ENCODE measurements around the gene STS. TPM values are rescaled to one million over a fixed set of nuclear protein-coding genes. Genes with fewer than 3 reads are reported as not detected.
A peak's percentile ranks its signal among the peaks of the same experiment; 100 is the strongest.

Gene STS
- polyA plus RNA-seq, 2 donors, result 0.94 to 1.4 TPM

DNA sequence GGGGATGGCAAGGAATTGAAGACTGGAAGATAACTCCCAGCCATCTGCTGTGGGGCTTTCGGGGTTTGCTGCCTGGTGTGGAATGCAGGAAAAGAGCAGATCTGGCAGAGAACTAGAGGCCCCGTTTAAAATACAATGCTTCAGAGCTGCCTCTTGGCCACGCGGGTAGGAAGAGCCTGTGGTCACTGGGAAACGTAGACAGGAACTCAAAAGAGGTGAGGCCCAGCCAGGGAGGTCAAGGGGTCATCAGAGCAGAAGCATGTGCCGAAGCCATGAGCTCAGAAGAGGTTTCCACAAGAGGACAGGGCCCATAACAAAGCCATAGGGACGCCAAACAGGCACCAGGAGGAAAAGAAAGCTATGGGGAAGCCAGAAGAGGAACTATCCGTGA is 14.5 kb upstream of the STS start:
- 40 to 56% methylated on average over 8 of the region's 8 CpGs for WGBS, 2 donors
- Histone ChIP-seq H3K9me3 (ENCODE audit: control insufficient read depth in 2 of 2, insufficient read depth in 1 of 2, low read depth in 1 of 2, low read length in 1 of 2) (no peaks in the 10 kb centered on the region), H3K27ac (ENCODE audit: low read depth in 2 of 2, low read length in 1 of 2) (peak overlapping the region; percentile 70 to 81), H3K27me3 (ENCODE audit: control insufficient read depth in 1 of 2, insufficient read depth in 2 of 2, low read length in 2 of 2) (no peaks in the 10 kb centered on the region), H3K4me1 (ENCODE audit: control insufficient read depth in 2 of 2, insufficient read depth in 2 of 2, low read length in 1 of 2) (peaks cover 2 to 5% of the 10 kb centered on the region in 2 donors), H3K36me3 (ENCODE audit: control insufficient read depth in 2 of 2, insufficient read depth in 2 of 2, low read length in 1 of 2) (no peaks in the 10 kb centered on the region), H3K4me3 (ENCODE audit: low read depth in 1 of 2, low read length in 2 of 2) (no peak overlapping the region)

GRCh38 chrX:7134981-7135380 is 12.5 kb upstream of the STS start:
- Histone ChIP-seq H3K27ac (ENCODE audit: low read depth in 2 of 2, low read length in 1 of 2) (no peak overlapping the region), H3K4me3 (ENCODE audit: low read depth in 1 of 2, low read length in 2 of 2) (no peak overlapping the region), H3K27me3 (ENCODE audit: control insufficient read depth in 1 of 2, insufficient read depth in 2 of 2, low read length in 2 of 2) (no peaks in the 10 kb centered on the region), H3K9me3 (ENCODE audit: control insufficient read depth in 2 of 2, insufficient read depth in 1 of 2, low read depth in 1 of 2, low read length in 1 of 2) (no peaks in the 10 kb centered on the region), H3K4me1 (ENCODE audit: control insufficient read depth in 2 of 2, insufficient read depth in 2 of 2, low read length in 1 of 2) (peaks cover 2 to 5% of the 10 kb centered on the region in 2 donors), H3K36me3 (ENCODE audit: control insufficient read depth in 2 of 2, insufficient read depth in 2 of 2, low read length in 1 of 2) (no peaks in the 10 kb centered on the region)
- WGBS, 2 donors, result 90 to 94% methylated on average over 2 of the region's 2 CpGs

DNA sequence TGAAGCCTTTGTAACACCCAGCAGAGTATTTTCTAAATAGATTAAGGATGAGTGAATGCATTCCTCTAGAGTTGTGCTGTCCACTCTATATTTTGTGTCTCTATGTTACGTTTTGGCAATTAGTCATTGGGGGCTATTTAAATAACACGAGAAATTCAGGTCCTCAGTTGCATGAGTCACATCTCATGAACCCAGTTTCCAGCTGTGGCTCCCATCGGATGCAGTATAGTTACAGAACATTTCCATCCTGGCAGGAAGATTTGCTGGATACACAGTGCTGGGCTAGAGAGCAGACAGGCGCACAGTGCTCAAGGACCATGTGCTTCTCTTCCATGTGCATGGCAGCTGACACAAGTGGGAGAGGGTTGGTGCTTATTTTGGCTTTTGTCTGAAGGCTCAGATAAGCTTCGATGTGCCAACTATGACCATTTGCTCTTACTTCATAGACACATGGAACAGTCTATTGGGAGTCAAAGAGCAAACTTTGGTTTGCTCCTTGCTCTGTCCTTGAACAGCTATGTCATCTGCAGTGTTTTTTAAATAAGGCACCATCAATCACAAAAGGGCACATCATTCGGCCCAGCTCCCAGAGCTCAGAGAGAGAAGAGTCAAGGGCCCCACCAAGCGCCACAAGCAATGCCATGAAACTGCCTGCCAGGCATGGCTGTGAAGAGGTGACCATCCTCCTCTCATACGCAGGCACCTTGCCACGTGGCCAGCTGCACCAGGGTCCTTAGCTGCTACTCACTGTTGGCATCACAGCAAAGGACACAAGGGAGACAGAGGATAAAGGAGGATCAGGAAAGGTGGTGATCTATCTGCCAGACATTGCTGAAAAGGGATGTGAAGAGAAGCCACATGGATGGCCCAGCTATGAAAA is 8.1 kb upstream of the STS start:
- H3K27me3 ChIP-seq (ENCODE audit: control insufficient read depth in 1 of 2, insufficient read depth in 2 of 2, low read length in 2 of 2), result no peaks in the 10 kb centered on the region
- no peak overlapping the region for H3K4me3 ChIP-seq (ENCODE audit: low read depth in 1 of 2, low read length in 2 of 2)
- 83 to 89% methylated on average over 9 of the region's 9 CpGs for WGBS, 2 donors
- no peaks in the 10 kb centered on the region for H3K9me3 ChIP-seq (ENCODE audit: control insufficient read depth in 2 of 2, insufficient read depth in 1 of 2, low read depth in 1 of 2, low read length in 1 of 2)
- H3K36me3 ChIP-seq (ENCODE audit: control insufficient read depth in 2 of 2, insufficient read depth in 2 of 2, low read length in 1 of 2), result no peaks in the 10 kb centered on the region
- no peak overlapping the region for H3K27ac ChIP-seq (ENCODE audit: low read depth in 2 of 2, low read length in 1 of 2)
- no peaks in the 10 kb centered on the region for H3K4me1 ChIP-seq (ENCODE audit: control insufficient read depth in 2 of 2, insufficient read depth in 2 of 2, low read length in 1 of 2)

DNA sequence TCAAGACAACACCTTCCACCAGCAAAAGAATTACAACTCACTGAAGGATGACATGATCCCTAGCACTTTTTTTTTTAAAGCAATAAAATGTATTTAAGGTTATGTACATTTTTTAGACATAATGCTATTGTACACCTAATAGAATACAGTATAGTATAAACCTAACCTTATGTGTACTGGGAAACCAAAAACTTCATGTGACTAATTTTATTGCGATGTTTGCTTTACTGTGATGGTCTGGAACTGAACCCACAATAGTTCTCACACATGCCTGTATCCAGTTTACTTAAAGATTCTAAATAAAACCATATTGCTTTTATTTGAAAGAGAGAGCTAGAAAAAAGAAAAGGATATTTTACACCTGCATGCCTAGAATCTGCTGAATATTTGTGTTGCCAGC is 4.4 kb upstream of the STS start:
- Histone ChIP-seq H3K36me3 (ENCODE audit: control insufficient read depth in 2 of 2, insufficient read depth in 2 of 2, low read length in 1 of 2) (no peaks in the 10 kb centered on the region), H3K9me3 (ENCODE audit: control insufficient read depth in 2 of 2, insufficient read depth in 1 of 2, low read depth in 1 of 2, low read length in 1 of 2) (no peaks in the 10 kb centered on the region), H3K4me3 (ENCODE audit: low read depth in 1 of 2, low read length in 2 of 2) (no peak overlapping the region), H3K4me1 (ENCODE audit: control insufficient read depth in 2 of 2, insufficient read depth in 2 of 2, low read length in 1 of 2) (no peaks in the 10 kb centered on the region), H3K27me3 (ENCODE audit: control insufficient read depth in 1 of 2, insufficient read depth in 2 of 2, low read length in 2 of 2) (no peaks in the 10 kb centered on the region), H3K27ac (ENCODE audit: low read depth in 2 of 2, low read length in 1 of 2) (no peak overlapping the region)
- 97 to 100% methylated on average over 1 of the region's 1 CpG for WGBS, 2 donors

DNA sequence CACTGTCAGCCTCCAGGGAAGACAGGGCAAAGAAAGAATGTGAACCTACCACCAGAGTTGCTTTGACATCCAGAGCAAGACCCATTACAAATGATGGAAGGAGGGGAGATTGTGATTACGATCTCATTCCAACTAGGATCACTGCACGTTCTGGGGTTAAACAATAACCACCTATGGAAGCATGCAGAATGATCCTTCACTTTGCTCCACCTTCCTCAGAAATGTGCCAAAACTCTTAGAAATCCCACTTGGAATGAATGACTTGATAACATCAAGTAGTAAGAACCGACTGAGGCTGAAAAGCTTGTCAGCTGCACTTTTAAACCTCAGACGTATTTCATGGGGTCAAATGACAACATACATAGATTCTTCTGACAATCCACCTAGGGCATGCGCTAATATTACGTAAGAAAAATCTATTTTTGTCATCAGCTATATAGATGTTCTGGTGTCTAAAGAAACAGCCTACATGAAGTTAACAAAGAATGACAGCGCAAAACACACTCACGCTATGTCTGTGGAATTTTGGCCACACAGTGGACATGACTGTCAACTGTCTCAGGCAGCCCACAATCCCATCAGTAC is 3.5 kb upstream of the STS start:
- Histone ChIP-seq H3K4me3 (ENCODE audit: low read depth in 1 of 2, low read length in 2 of 2) (no peak overlapping the region), H3K27me3 (ENCODE audit: control insufficient read depth in 1 of 2, insufficient read depth in 2 of 2, low read length in 2 of 2) (no peaks in the 10 kb centered on the region), H3K9me3 (ENCODE audit: control insufficient read depth in 2 of 2, insufficient read depth in 1 of 2, low read depth in 1 of 2, low read length in 1 of 2) (no peaks in the 10 kb centered on the region), H3K4me1 (ENCODE audit: control insufficient read depth in 2 of 2, insufficient read depth in 2 of 2, low read length in 1 of 2) (no peaks in the 10 kb centered on the region), H3K36me3 (ENCODE audit: control insufficient read depth in 2 of 2, insufficient read depth in 2 of 2, low read length in 1 of 2) (no peaks in the 10 kb centered on the region), H3K27ac (ENCODE audit: low read depth in 2 of 2, low read length in 1 of 2) (no peak overlapping the region)
- WGBS, 2 donors, result 86 to 87% methylated on average over 8 of the region's 8 CpGs

DNA sequence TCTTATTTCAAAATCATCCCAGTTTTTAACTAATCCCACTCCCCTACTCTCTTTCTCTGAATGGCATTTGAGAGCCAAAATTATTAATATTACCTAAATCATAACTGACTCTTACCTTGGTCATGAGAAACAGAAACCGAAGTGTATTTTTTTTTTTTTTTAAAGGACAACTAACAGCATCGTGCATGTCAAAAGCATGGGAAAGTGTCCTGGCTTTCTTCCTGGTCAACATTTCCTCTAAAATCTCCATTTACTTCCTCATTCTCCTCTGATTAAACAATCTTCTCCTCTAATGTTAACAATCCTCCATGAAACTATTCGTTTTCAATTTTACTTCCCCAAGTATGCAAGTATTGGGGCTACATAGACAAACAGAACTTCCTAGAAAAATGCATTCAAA is 2.1 kb upstream of the STS start:
- no peak overlapping the region for H3K27ac ChIP-seq (ENCODE audit: low read depth in 2 of 2, low read length in 1 of 2)
- no peaks in the 10 kb centered on the region for H3K27me3 ChIP-seq (ENCODE audit: control insufficient read depth in 1 of 2, insufficient read depth in 2 of 2, low read length in 2 of 2)
- WGBS, 2 donors, result 15 to 23% methylated on average over 3 of the region's 3 CpGs
- no peaks in the 10 kb centered on the region for H3K9me3 ChIP-seq (ENCODE audit: control insufficient read depth in 2 of 2, insufficient read depth in 1 of 2, low read depth in 1 of 2, low read length in 1 of 2)
- H3K4me3 ChIP-seq (ENCODE audit: low read depth in 1 of 2, low read length in 2 of 2), result no peak overlapping the region
- no peaks in the 10 kb centered on the region for H3K4me1 ChIP-seq (ENCODE audit: control insufficient read depth in 2 of 2, insufficient read depth in 2 of 2, low read length in 1 of 2)
- H3K36me3 ChIP-seq (ENCODE audit: control insufficient read depth in 2 of 2, insufficient read depth in 2 of 2, low read length in 1 of 2), result no peaks in the 10 kb centered on the region

DNA sequence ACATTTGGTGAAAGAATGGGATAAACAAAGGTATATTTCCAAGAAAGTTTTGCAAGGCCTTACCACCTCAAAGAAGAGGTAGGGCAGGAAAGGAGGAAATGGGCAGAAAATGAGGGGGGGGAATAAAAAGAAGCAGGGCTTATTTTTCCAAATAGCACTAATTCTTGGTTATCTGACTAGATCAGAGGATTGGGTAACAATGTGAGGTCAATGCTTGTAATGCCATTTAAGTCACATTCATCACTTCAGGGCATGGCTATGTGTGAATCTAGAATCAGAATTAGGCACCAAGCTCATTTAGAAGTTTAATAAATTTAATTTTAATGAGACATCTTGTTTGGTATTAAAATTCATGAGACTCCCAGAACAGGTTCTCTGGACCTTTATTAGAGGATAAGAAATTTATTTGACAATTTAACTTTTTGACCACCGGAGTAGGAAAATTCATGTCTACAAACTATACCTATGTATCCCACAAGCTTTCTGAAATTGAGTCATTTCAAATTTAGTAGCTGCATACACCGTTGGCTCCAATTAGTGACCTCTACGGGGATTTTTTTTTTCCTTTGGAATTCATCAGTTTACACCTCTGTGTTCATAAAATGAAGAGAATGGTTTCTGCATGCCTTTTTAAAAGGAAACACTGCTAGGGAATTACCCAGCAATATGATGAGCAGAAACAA is 1.4 kb upstream of the STS start:
- WGBS, 2 donors, result 73 to 77% methylated on average over 3 of the region's 3 CpGs
- Histone ChIP-seq H3K27ac (ENCODE audit: low read depth in 2 of 2, low read length in 1 of 2) (no peak overlapping the region), H3K4me3 (ENCODE audit: low read depth in 1 of 2, low read length in 2 of 2) (no peak overlapping the region), H3K27me3 (ENCODE audit: control insufficient read depth in 1 of 2, insufficient read depth in 2 of 2, low read length in 2 of 2) (no peaks in the 10 kb centered on the region), H3K4me1 (ENCODE audit: control insufficient read depth in 2 of 2, insufficient read depth in 2 of 2, low read length in 1 of 2) (no peaks in the 10 kb centered on the region), H3K36me3 (ENCODE audit: control insufficient read depth in 2 of 2, insufficient read depth in 2 of 2, low read length in 1 of 2) (no peaks in the 10 kb centered on the region), H3K9me3 (ENCODE audit: control insufficient read depth in 2 of 2, insufficient read depth in 1 of 2, low read depth in 1 of 2, low read length in 1 of 2) (no peaks in the 10 kb centered on the region)

DNA sequence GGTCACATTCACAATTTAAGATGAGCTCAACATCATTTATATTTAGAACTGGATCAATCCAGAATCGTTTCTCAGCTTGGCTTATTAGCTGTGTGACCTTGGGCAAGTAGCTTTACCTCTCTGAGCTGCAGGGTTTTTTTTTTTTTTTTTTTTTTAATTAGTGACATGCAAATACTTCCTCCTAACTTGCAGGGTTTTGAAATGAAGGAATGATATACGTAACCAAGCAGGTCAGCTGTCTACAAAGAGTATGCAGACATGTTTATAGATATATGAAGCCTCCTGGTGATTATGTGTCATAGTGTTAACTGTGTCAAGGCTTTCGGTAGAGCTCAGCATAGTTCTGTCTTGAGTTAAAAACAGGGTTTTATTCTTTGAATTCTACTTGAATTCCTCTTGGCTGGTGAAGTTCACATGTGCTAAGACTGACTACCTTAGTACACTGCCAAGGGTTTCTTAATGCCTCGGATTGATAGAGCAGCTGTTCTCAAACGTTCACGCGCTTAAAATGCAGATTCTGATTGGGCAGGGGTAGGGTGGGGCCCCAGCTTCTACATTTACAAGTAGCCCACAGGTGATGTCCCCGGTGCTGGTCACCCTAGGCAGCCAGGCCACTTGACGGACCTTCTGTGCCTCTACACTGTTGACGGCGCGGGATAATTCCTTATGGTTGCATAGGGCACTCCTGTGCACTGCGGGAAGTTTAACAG is 654 bp upstream of the STS start:
- H3K27ac ChIP-seq (ENCODE audit: low read depth in 2 of 2, low read length in 1 of 2), result peak overlapping the region; percentile 63 to 91
- peak overlapping the region; percentile 80 to 89 for H3K4me3 ChIP-seq (ENCODE audit: low read depth in 1 of 2, low read length in 2 of 2)
- no peaks in the 10 kb centered on the region for H3K36me3 ChIP-seq (ENCODE audit: control insufficient read depth in 2 of 2, insufficient read depth in 2 of 2, low read length in 1 of 2)
- H3K9me3 ChIP-seq (ENCODE audit: control insufficient read depth in 2 of 2, insufficient read depth in 1 of 2, low read depth in 1 of 2, low read length in 1 of 2), result no peaks in the 10 kb centered on the region
- H3K4me1 ChIP-seq (ENCODE audit: control insufficient read depth in 2 of 2, insufficient read depth in 2 of 2, low read length in 1 of 2), result no peaks in the 10 kb centered on the region
- 14 to 21% methylated on average over 13 of the region's 13 CpGs for WGBS, 2 donors
- H3K27me3 ChIP-seq (ENCODE audit: control insufficient read depth in 1 of 2, insufficient read depth in 2 of 2, low read length in 2 of 2), result no peaks in the 10 kb centered on the region

Data from esophagus (tissue), 2 donors.